HG02588 (cell line): Measurements from ENCODE around the gene ASXL1.
"Not testable (repeated sequence)": the region's sequence is repeated elsewhere in the genome, so short reads cannot be mapped to it uniquely, and the experiment has no call there.

Experiments
- ATAC-seq: cut with Tn5 transposase; IDR thresholded peaks from one replicate; pipeline ENCODE4 v1.9.1; 2021; ENCODE audit warnings: mild to moderate bottlenecking, moderate library complexity; ENCODE audit not compliant: unreplicated experiment

The ASXL1 gene

DNA sequence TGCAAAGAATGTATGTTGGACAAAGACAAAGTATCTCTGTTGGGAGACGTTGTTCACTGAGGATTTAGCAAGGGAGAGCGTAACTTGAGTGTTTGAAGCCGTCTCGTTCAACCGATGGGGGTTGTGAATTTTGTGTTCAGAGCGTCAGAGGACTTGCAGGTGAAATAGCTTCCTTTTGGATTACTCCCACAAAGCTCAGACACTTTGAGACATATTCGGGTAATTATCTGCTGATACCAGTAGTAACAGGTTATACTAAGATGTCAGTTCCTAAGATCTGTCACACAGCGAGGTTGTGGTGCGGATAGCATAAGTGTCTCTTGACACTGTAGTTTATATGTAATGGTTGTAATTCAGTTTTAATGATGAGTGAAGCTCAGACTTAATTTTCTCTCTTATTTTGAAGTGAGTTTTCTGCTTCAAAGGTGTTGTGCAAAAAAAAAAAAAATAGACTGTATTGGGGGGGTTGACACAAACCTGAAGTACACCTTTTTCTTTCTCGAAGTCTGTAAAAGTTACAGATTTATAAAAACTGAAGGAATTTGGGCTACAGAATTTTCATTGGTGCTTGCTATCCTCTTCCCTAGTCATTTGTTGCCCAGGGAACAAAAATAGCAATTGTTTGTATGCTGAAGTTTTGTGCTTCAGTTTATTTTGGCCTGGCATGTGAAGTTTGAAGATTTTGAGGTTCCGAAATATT, 1.7 kb downstream of the ASXL1 start:
- ATAC-seq: no peak

DNA sequence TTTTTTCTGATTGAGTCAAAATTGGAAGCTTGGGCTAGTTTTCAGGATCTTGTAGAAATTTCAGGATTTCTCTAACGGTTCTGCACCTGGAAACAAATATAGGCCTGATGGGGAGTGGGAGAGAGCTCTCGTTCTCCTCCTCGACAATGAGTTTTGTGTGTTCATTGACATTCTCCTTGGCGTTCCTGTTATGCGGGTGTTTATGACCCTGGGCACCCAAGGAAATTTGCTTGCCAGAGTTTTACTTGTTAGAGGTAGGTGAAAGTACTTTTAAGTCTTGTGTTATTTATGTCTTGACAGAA, 2.2 kb downstream of the ASXL1 start:
- no peak for ATAC-seq

DNA sequence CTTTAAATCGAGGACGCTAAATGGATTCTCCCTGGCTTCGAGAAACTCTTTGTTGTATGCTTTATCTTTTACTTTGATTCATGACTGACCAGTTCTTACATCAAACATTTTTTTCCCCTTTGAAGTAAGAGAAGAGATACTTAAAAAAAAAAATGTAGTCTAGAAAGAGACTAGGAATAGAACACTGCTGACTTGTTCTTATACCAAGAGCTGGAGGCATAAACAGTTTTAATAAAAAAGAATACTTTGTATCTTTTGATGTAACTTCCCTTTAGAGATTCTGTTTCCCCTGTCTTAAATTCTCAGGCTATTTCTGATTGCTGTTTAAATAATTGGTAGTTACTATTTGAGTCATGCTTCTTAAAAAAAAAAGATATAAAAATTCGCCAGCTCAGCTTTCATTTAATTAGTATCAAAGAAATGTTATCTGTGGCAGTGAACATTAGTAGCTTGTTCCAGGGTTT, 4.8 kb downstream of the ASXL1 start:
- ATAC-seq: no peak

DNA sequence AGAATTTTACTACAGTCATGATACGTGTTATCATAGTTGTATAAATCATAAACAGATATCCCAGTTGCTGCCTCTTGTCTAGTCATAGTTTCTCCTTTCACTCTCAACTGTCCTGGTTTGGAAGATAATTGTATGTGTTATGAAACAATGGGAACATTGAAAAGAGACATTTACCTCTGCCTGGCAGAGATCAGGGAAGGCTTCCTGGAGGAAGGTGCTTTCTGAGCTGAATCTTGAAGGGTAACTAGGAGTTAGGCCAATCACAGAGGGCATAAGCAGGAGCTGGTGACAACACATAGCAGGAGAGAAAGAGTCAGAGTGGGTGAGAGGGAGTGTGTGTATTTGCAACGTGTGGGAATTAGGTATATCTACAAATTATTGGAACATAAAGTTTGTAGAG, 5.4 kb downstream of the ASXL1 start:
- ATAC-seq: no peak

DNA sequence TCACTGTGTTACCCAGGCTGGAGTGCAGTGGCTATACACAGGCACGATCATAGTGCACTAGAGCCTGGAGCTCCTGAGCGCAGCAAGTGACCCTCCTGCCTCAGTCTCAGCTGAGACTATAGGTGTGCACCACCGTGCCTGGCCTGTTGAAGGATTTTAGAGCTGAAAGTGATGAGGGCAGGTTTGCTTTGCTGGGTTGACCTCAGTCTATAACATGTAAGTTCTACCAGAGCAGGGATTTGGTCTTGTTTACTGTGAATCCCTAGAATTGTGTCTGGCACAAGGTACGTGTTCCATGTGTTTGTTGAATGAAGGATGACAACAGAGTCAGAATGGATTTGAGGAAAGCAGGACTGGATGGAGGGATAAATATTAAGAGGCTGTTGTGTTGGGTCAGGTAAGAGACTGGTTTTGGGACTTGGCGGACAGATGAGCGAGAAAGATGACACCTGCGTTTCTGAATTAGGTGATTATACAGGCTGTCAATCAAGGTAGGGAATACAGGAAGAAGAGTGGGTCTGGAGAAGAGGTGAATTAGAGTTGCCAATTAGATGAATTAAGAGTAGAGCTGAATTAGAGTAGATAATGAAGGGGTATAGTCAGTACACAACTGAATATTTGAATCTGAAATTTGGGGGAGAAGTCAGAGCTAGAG, 6.5 kb downstream of the ASXL1 start:
- ATAC-seq: no peak

DNA sequence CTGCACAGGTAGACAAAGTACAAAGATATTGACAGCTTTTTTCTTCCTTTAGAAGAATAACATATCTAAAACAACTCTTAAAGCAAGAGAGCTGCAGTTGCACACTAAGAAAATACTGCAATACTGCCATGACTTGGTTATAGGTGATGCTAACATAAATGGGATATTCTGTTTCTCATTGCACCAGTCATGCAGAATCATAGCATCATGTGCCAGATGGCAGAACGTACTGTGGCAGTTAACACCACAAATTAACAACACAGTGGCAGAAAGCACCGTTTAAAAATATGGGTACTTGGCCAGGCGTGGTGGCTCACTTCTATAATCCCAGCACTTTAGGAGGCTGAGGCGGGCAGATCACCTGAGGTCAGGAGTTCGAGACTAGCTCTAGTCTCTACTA, 7.4 kb downstream of the ASXL1 start:
- ATAC-seq: no peak

DNA sequence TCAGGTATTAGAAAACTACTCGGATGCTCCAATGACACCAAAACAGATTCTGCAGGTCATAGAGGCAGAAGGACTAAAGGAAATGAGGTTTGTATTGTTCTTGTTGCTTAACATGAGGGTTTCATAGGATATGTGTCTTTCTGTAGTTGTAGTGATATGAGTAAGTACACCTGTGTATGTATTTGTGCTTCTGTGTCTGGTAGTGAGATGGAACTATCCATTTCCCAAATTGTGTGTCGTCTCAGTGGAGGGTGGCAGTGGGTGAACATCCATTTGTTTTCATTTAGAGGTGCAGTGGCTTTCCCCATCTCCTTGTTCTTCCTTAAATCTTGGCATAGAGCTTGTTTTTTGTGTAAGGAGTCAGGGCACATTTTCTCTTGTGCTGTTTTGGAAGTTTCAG, 8.2 kb downstream of the ASXL1 start:
- no peak for ATAC-seq

DNA sequence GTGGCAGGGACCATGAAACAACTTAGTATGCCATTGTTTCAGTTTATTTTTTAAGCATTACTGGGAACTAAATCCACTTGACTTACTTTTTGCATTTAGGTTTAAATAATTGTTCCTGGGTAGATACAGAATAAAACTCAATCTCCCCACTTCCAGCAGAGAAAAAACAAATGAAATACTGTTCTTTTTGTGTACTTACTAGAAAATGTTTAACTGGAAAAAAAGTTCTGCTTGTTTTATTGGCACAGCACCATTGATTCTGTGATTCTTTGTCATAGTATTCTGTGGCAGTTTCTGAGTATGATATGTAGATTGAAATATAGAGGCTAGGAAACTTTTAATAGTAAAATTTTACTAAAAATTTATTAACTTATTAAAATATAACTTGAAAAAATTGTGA, 10.2 kb downstream of the ASXL1 start:
- ATAC-seq: no peak

DNA sequence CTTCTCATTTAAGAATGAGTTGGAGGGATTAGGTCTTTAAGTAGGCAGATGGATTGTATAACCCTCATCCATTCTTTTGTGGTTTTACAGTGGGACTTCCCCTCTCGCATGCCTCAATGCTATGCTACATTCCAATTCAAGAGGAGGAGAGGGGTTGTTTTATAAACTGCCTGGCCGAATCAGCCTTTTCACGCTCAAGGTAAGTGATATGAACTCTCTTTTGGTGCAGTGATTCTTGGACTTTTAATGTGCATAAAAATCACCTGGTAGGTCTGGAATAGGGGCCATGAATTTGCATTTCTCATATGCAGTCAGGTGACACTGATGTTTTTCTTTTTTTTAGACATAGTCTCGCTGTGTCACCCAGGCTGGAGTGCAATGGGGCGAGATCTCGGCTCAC, 10.8 kb downstream of the ASXL1 start:
- no peak for ATAC-seq

DNA sequence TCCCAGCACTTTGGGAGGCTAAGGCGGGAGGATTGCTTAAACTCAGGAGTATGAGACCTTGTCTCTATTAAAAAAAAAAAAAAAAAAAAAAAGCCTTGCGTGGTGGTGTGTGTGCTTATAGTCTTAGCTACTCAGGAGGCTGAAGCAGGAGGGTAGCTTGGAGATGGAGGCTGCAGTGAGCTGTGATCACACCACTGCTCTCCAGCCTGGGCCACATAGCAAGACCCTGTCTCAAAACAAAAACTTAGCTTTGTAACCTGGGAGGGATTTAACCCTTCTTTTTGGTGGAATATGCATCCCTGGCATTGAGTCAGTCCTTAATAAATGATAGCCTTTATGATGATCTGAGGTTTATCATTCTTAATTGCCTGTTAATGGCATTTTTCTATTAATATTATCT, 12.8 kb downstream of the ASXL1 start:
- ATAC-seq: no peak

DNA sequence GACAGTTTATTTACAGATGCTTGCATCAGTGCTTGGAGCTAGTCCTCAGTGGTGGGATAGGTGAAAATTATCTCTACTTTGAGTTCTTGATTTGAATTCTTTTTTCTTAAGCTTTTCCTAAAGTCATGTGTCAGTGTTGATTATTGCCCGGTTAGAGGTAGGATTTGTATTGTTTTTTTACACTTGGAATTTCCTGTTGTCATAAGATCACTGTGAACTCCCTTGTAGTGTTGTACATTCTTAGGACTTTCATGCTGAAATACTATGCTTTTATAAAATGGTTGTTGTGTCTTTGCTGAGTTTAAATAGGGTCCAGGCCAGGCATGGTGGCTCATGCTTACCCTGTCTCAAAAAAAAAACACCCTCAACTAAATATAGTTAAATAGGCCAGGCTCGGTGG, 20.3 kb downstream of the ASXL1 start:
- ATAC-seq: no peak

DNA sequence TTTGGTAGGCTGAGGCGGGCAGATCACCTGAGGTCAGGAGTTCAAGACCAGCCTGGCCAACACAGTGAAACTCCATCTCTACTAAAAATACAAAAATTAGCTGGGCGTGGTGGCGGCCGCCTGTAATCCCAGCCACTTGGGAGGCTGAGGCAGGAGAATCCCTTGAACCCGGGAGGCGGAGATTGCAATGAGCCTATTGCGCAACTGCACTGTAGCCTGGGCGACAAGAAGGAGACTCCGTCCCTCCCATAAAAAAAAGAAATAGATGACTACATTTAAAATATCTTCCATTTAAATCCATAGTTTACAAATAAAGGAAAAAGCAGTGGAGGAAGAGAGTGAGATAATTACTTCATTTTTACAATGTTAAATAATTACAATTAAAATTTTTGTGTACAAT, 21.9 kb downstream of the ASXL1 start:
- not testable (repeated sequence) for ATAC-seq

DNA sequence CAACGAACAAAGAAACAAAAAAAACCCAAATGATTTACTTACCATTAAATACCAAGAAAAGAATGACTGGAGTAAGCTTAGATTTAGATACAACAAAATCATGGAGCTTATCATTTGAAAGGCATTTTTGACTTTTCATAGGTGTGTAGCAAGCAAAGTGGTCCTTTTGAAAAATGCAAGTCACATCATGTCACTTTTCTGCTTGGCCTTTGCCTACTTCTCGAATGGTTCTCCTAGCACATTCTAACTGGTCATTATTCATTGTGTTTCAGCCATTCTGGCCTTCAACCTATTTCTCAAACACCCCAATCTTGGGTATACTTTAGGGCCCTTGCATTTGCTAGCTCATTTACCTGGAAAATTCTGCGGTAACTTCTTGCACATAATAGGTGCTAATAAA, 22.6 kb downstream of the ASXL1 start:
- no peak for ATAC-seq

DNA sequence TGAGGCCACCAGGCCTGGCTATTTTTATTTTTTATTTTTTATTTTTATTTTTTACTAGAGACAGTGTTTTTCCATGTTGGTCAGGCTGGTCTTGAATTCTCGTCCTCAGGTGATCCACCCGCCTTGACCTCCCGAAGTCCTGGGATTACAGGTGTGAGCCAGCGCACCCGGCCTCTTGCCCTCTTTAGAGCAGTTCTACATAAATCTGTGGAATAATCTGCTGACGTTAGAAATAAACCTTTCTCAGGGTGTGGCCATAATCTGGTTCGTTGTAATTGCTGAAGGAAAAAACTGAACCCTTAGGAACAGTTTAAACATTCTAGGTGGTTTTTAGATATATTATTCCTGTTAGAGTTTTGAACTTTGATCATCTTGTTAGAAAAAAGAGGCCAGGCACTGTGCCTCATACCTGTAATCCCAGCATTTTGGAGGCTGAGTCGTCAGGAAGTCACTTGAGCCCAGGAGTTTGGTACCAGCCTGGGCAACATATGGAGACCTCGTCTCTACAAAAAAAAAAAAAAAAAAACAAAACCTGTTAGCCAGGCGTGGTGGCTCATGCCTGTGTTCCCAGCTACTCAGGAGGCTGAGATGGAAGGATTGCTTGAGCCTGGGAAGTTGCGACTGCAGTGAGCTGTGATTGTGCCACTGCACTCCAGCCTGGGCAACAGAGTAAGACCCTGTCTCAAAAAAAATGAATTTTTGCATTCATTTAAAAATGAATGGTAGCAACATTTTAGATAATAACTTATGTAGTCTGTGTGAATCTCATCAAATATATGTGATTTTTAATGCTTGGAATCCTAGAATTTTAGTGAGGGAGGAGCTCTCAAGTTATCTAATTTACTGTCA, 24.2 kb downstream of the ASXL1 start:
- no peak for ATAC-seq

DNA sequence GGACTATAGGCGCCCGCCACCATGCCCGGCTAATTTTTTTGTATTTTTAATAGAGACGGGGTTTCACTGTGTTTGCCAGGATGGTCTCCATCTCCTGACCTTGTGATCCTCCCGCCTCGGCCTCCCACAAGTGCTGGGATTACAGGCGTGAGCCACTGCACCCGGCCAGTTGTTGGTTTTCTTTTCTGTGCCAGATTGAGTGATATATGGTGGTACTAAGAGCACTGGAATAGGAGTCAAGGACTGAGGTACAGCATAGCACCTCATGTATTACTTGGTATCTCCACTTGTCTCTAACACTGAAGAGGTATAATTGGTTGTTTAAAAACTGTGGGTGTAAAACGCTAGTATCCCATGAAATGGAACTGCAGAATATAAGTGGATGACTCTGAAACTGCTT, 25.3 kb downstream of the ASXL1 start:
- ATAC-seq: not testable (repeated sequence)

DNA sequence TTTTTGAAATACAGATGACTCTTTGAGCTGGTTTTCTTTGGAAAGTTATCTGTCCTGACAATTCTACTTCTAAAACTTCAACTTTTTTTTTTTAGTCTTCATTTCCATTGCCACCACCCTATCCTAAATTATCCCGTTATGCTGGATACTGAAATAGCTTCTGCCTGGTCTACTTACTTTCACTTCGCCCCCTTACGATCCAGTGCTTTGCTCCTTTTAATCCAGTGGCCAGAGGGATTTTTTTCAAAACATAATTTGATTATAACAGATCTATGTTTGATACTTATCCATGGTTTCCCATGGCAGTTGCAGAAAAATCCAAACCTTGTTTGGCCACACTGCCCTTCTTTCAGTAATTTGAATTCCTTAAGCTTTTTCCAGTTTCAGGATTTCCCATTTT, 27.4 kb downstream of the ASXL1 start:
- no peak for ATAC-seq

DNA sequence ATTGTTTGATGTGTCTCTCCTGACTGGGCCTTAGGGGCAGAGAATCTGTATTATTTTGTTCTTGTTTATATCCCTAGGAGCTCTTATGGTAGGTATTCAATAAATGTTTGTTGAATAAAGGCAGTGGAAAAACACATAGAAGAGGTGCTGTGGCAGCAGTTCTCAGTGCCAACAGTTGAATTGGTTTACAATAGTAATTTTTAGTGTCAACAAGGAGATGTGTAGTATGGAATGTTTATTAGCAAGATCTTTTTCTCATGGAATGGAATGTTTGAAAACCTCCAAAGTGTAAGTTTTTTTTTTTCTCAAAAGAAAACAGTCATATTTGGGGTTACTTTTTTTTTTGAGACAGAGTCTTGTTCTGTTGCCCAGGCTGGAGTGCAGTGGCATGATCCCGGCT, 28.0 kb downstream of the ASXL1 start:
- no peak for ATAC-seq

DNA sequence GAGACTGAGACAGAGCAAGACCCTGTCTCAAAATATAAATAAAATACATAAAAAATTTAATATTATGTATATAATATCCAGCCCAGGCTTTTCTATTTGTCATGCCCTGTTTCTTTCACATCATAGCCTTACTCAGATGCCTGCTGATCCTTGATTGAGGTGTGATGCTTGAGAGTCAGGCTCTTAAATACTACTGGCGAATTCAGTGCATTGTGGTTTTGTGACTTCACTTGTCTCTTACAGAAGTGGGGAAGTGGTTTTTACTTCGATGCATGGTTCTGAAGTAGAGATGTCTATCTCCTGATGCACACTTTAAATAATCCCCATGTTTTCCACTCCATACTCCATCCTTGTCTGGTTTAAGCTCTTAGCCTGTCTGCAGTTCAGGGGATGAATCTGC, 29.1 kb downstream of the ASXL1 start:
- no peak for ATAC-seq

DNA sequence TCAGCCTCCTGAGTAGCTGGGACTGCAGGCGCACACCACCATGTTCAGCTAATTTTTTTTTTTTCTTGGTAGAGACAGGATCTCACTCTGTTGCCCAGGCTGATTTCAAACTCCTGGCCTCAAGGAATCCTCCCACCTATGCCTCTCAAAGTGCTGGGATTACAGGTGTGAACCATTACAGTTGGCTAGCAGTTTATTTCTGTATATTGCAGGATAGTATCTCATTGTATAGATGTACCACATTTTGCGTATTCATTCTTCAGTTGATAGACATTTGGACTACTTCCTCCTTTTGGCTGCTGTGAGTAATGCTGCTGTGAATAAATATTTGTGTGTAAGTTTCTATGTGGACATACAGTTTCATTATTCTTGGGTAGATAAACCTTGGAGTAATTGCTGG, 32.9 kb downstream of the ASXL1 start:
- ATAC-seq: no peak

DNA sequence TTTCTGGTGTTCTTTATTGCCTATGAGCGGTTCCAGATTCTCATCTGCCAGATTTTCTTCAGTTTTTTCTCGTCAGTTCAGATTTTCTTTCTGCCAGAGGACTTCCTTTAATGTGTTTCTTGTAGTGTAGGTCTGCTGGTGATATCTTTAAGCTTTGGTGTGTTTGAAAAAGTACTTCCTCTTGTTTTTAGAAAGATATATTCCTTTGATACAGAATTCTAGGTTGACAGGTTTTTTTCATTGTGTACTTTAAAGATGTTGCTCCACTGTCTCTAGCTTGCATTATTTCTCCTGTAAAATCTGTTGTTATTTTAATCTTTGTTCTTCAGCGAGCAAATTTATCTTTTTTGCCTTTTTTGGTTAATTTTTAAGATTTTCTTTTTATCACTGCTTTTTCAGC, 36.9 kb downstream of the ASXL1 start:
- ATAC-seq: no peak

DNA sequence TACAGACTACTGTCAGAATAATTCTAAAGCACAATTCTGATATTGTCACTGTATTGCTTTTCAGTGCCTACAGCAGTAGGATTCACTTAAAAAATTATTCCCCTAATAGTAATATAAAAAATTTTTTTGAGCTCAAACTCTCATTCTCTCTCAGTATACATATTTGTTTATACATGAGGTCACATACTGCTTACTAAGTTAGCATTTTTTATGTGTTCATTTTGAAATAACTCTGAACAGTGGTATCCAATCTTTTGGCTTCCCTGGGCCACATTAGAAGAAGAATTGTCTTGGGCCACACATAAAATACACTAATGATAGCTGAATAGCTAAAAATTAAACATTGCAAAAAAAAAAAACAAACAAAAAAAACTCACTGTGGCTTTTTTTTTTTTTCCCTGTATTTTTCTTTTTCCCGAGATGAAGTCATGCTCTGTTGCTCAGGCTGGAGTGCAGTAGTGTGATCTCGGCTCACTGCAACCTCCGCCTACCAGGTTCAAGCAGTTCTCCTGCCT, 38.6 kb downstream of the ASXL1 start:
- ATAC-seq: no peak

DNA sequence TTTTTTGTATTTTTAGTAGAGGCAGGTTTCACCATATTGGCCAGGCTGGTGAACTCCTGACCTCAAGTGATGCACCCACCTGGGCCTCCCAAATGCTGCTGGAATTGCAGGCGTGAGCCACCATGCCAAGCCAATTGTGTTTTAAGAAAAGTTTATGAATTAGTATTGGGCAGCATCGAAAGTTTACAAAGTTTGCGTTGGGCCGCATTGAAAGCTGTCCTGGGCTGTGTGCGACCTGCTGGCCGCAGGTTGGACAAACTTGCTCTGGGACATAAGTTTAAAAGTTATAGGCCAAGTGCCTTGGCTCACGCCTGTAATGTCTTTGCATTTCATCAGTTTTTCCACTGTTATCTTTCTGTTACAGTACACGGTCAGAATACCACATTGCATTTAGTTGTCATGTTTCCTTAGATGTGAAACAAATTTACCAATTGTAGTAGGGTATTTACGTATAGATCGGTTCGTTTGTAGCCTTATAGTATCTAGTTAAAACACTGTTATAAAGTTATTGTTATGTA, 39.5 kb downstream of the ASXL1 start:
- ATAC-seq: no peak
